ENCODE data around the gene C14orf180.

DNA sequence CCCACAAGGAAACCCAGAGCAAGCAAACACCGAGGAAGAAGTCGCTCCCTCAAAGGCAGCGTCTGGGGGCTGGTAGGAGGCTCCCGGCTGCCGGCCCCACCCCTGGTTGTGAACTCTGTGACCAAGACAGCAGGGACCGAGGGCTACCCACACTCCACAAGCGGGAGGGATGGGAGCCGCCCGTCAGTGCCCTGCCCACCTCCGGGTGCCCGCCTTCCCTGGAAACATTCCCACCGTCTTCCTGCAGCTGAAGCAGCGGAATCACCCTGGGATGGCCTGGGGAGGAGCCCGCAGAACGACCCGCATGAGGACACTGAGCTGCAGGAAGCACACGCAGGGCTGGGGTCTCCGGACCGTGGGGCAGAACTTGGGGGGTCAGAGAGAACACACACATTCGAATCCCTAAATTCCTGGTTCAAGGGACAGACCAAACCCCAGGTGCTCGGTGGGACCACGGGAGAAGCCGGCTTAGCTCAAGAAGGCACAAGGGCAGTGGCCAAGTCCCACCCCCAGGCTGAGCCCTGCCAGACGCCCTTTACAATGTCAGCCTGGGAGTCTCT is 33.5 kb upstream of the C14orf180 start:
- no peak for TF ChIP-seq POLR2A (IDR thresholded peaks at IDR 0.05)
- TF ChIP-seq, protein P1, sequence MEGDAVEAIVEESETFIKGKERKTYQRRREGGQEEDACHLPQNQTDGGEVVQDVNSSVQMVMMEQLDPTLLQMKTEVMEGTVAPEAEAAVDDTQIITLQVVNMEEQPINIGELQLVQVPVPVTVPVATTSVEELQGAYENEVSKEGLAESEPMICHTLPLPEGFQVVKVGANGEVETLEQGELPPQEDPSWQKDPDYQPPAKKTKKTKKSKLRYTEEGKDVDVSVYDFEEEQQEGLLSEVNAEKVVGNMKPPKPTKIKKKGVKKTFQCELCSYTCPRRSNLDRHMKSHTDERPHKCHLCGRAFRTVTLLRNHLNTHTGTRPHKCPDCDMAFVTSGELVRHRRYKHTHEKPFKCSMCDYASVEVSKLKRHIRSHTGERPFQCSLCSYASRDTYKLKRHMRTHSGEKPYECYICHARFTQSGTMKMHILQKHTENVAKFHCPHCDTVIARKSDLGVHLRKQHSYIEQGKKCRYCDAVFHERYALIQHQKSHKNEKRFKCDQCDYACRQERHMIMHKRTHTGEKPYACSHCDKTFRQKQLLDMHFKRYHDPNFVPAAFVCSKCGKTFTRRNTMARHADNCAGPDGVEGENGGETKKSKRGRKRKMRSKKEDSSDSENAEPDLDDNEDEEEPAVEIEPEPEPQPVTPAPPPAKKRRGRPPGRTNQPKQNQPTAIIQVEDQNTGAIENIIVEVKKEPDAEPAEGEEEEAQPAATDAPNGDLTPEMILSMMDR (IDR thresholded peaks at IDR 0.05), result no peak
